Body of pancreas (tissue), 4 donors: ENCODE data around the gene L3HYPDH.

ENCODE experiments used
- CTCF ChIP-seq, 7 experiments: fragments of 450-650 bp in 4 of 7; fragments of 200-600 bp in 3 of 7; sonication (generic) in 3 of 7; IDR thresholded peaks; one replicate each; pipeline ENCODE4 v1.5.1; 2016 to 2019; ENCODE audit warnings: antibody characterized with exemption in 7 of 7
- POLR2A ChIP-seq, 3 donors: fragments of 450-650 bp; IDR thresholded peaks; one replicate each; pipeline ENCODE4 v1.6.1; 2016; ENCODE audit warnings: antibody characterized with exemption in 3 of 3, mild to moderate bottlenecking in 2 of 3

DNA sequence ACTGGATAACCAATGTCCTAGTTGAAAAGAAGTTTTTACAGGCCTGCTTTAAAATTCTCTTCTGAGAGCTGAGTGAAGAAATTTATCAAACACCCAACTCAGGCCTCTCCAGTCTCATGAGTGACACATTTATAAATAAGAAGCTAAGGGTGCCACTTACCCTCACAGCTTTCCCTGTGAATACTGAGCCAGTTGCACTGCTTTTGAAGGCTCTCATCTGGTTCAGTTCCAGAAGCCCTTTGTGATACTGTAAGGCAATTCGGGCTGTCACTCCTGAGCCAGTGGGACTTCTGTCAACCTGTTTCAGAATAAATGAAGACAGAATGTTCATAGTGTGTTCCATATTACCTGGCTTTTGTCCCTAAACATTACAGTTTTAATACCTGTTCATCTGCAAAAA lies 8.5 kb downstream of the L3HYPDH start:
- TF ChIP-seq CTCF (IDR thresholded peaks at IDR 0.05) = no peak
- TF ChIP-seq POLR2A (IDR thresholded peaks at IDR 0.05) = no peak
